Measurements from ENCODE around the gene PARD3.

DNA sequence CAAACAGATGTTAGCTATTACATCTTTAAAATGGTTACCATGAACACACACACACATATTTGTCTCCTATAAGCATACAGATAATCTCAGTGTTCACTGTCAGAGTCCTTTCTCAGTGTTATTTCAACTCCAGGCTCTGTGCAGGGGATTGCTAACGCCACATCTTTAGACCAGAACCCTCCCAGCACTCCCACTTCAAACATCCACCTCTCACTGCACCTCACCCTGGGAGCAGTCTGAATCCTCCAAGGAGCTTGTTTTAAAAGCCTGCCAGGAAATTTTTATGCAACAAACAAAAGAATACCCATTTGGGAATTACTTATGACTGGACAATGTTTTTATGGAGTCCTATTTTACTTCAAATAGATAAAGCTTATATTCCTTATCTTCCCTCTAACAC lies 107.4 kb downstream of the PARD3 start:
- TF ChIP-seq POLR2A (IDR thresholded peaks at IDR 0.05) (no peak), EP300 (IDR thresholded peaks at IDR 0.05) (no peak)
- TF ChIP-seq, protein P1, sequence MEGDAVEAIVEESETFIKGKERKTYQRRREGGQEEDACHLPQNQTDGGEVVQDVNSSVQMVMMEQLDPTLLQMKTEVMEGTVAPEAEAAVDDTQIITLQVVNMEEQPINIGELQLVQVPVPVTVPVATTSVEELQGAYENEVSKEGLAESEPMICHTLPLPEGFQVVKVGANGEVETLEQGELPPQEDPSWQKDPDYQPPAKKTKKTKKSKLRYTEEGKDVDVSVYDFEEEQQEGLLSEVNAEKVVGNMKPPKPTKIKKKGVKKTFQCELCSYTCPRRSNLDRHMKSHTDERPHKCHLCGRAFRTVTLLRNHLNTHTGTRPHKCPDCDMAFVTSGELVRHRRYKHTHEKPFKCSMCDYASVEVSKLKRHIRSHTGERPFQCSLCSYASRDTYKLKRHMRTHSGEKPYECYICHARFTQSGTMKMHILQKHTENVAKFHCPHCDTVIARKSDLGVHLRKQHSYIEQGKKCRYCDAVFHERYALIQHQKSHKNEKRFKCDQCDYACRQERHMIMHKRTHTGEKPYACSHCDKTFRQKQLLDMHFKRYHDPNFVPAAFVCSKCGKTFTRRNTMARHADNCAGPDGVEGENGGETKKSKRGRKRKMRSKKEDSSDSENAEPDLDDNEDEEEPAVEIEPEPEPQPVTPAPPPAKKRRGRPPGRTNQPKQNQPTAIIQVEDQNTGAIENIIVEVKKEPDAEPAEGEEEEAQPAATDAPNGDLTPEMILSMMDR (IDR thresholded peaks at IDR 0.05) = no peak
